ENCODE results near the gene IGLL1.
"Not testable (repeated sequence)": the region's sequence is repeated elsewhere in the genome, so short reads cannot be mapped to it uniquely, and the experiment has no call there.

The IGLL1 gene

GRCh38 chr22:23606204-23607131 is 26.4 kb upstream of the IGLL1 start:
- Histone ChIP-seq H3K4me1 (ENCODE audit: insufficient read depth, low read length) (no peaks in the 10 kb centered on the region), H3K9ac (ENCODE audit: low read length) (no peak overlapping the region), H3K4me3 (ENCODE audit: low read depth in 1 of 2, low read length in 2 of 2) (no peak overlapping the region), H3K27me3 (ENCODE audit: control insufficient read depth in 1 of 2, insufficient read depth in 2 of 2, low read length in 2 of 2) (no peaks in the 10 kb centered on the region), H3K9me3 (ENCODE audit: low read length) (no peaks in the 10 kb centered on the region), H3K36me3 (ENCODE audit: insufficient read depth, low read length) (no peaks in the 10 kb centered on the region), H3K27ac (ENCODE audit: low read depth, low read length) (no peak overlapping the region)

GRCh38 chr22:23604939-23605712 is 25.0 kb upstream of the IGLL1 start:
- Histone ChIP-seq H3K27ac (ENCODE audit: low read depth, low read length) (no peak overlapping the region), H3K27me3 (ENCODE audit: control insufficient read depth in 1 of 2, insufficient read depth in 2 of 2, low read length in 2 of 2) (no peaks in the 10 kb centered on the region)

GRCh38 chr22:23603266-23603665 is 23.2 kb upstream of the IGLL1 start:
- no peak overlapping the region for H3K27ac ChIP-seq (ENCODE audit: low read depth, low read length)
- no peaks in the 10 kb centered on the region for H3K36me3 ChIP-seq (ENCODE audit: insufficient read depth, low read length)
- H3K9me3 ChIP-seq (ENCODE audit: low read length): no peaks in the 10 kb centered on the region
- H3K9ac ChIP-seq (ENCODE audit: low read length): no peak overlapping the region
- no peaks in the 10 kb centered on the region for H3K27me3 ChIP-seq (ENCODE audit: control insufficient read depth in 1 of 2, insufficient read depth in 2 of 2, low read length in 2 of 2)
- no peaks in the 10 kb centered on the region for H3K4me1 ChIP-seq (ENCODE audit: insufficient read depth, low read length)
- H3K4me3 ChIP-seq (ENCODE audit: low read depth in 1 of 2, low read length in 2 of 2): no peak overlapping the region

More at GRCh38 chr22:23604939-23605712, 25.0 kb upstream of the IGLL1 start:
- no peaks in the 10 kb centered on the region for H3K9me3 ChIP-seq (ENCODE audit: low read length)
- no peak overlapping the region for H3K9ac ChIP-seq (ENCODE audit: low read length)
- H3K36me3 ChIP-seq (ENCODE audit: insufficient read depth, low read length): no peaks in the 10 kb centered on the region
- H3K4me3 ChIP-seq (ENCODE audit: low read depth in 1 of 2, low read length in 2 of 2): no peak overlapping the region
- H3K4me1 ChIP-seq (ENCODE audit: insufficient read depth, low read length): no peaks in the 10 kb centered on the region

- H3K36me3 ChIP-seq (ENCODE audit: insufficient read depth, low read length): no peaks in the 10 kb centered on the region
- no peaks in the 10 kb centered on the region for H3K9me3 ChIP-seq (ENCODE audit: low read length)
- no peaks in the 10 kb centered on the region for H3K27me3 ChIP-seq (ENCODE audit: control insufficient read depth in 1 of 2, insufficient read depth in 2 of 2, low read length in 2 of 2)
- no peak overlapping the region for H3K9ac ChIP-seq (ENCODE audit: low read length)
- no peaks in the 10 kb centered on the region for H3K4me1 ChIP-seq (ENCODE audit: insufficient read depth, low read length)
- H3K4me3 ChIP-seq (ENCODE audit: low read depth in 1 of 2, low read length in 2 of 2): no peak overlapping the region
- H3K27ac ChIP-seq (ENCODE audit: low read depth, low read length): no peak overlapping the region
These were observed 18.9 kb upstream of the IGLL1 start for GRCh38 chr22:23598805-23599518.

- H3K27me3 ChIP-seq (ENCODE audit: control insufficient read depth in 1 of 2, insufficient read depth in 2 of 2, low read length in 2 of 2); H3K4me1 ChIP-seq (ENCODE audit: insufficient read depth, low read length): not testable (repeated sequence)
These were observed 17.6 kb upstream of the IGLL1 start for GRCh38 chr22:23597576-23598268.

GRCh38 chr22:23595904-23596303 is 15.8 kb upstream of the IGLL1 start:
- H3K27ac ChIP-seq (ENCODE audit: low read depth, low read length); H3K27me3 ChIP-seq (ENCODE audit: control insufficient read depth in 1 of 2, insufficient read depth in 2 of 2, low read length in 2 of 2); H3K9ac ChIP-seq (ENCODE audit: low read length); H3K9me3 ChIP-seq (ENCODE audit: low read length); H3K4me3 ChIP-seq (ENCODE audit: low read depth in 1 of 2, low read length in 2 of 2); H3K36me3 ChIP-seq (ENCODE audit: insufficient read depth, low read length); H3K4me1 ChIP-seq (ENCODE audit: insufficient read depth, low read length): not testable (repeated sequence)

More at GRCh38 chr22:23597576-23598268, 17.6 kb upstream of the IGLL1 start:
- H3K9ac ChIP-seq (ENCODE audit: low read length); H3K9me3 ChIP-seq (ENCODE audit: low read length); H3K4me3 ChIP-seq (ENCODE audit: low read depth in 1 of 2, low read length in 2 of 2); H3K36me3 ChIP-seq (ENCODE audit: insufficient read depth, low read length); H3K27ac ChIP-seq (ENCODE audit: low read depth, low read length): not testable (repeated sequence)

GRCh38 chr22:23591846-23592245 is 11.8 kb upstream of the IGLL1 start:
- Histone ChIP-seq H3K9ac (ENCODE audit: low read length) (no peak overlapping the region), H3K36me3 (ENCODE audit: insufficient read depth, low read length) (no peaks in the 10 kb centered on the region), H3K4me3 (ENCODE audit: low read depth in 1 of 2, low read length in 2 of 2) (no peak overlapping the region), H3K27me3 (ENCODE audit: control insufficient read depth in 1 of 2, insufficient read depth in 2 of 2, low read length in 2 of 2) (no peaks in the 10 kb centered on the region), H3K27ac (ENCODE audit: low read depth, low read length) (no peak overlapping the region), H3K4me1 (ENCODE audit: insufficient read depth, low read length) (no peaks in the 10 kb centered on the region), H3K9me3 (ENCODE audit: low read length) (no peaks in the 10 kb centered on the region)

GRCh38 chr22:23591201-23591791 is 11.2 kb upstream of the IGLL1 start:
- Histone ChIP-seq H3K9me3 (ENCODE audit: low read length) (no peaks in the 10 kb centered on the region), H3K27ac (ENCODE audit: low read depth, low read length) (no peak overlapping the region), H3K27me3 (ENCODE audit: control insufficient read depth in 1 of 2, insufficient read depth in 2 of 2, low read length in 2 of 2) (no peaks in the 10 kb centered on the region), H3K9ac (ENCODE audit: low read length) (no peak overlapping the region), H3K4me1 (ENCODE audit: insufficient read depth, low read length) (no peaks in the 10 kb centered on the region), H3K36me3 (ENCODE audit: insufficient read depth, low read length) (no peaks in the 10 kb centered on the region), H3K4me3 (ENCODE audit: low read depth in 1 of 2, low read length in 2 of 2) (no peak overlapping the region)

- no peak overlapping the region for H3K4me3 ChIP-seq (ENCODE audit: low read depth in 1 of 2, low read length in 2 of 2)
- no peaks in the 10 kb centered on the region for H3K9me3 ChIP-seq (ENCODE audit: low read length)
- no peaks in the 10 kb centered on the region for H3K4me1 ChIP-seq (ENCODE audit: insufficient read depth, low read length)
- H3K36me3 ChIP-seq (ENCODE audit: insufficient read depth, low read length): no peaks in the 10 kb centered on the region
- no peaks in the 10 kb centered on the region for H3K27me3 ChIP-seq (ENCODE audit: control insufficient read depth in 1 of 2, insufficient read depth in 2 of 2, low read length in 2 of 2)
- H3K27ac ChIP-seq (ENCODE audit: low read depth, low read length): no peak overlapping the region
- no peak overlapping the region for H3K9ac ChIP-seq (ENCODE audit: low read length)
These were observed 3.7 kb upstream of the IGLL1 start for GRCh38 chr22:23583836-23584235.

- no peaks in the 10 kb centered on the region for H3K9me3 ChIP-seq (ENCODE audit: low read length)
- no peaks in the 10 kb centered on the region for H3K27me3 ChIP-seq (ENCODE audit: control insufficient read depth in 1 of 2, insufficient read depth in 2 of 2, low read length in 2 of 2)
- no peak overlapping the region for H3K9ac ChIP-seq (ENCODE audit: low read length)
- H3K4me3 ChIP-seq (ENCODE audit: low read depth in 1 of 2, low read length in 2 of 2): no peak overlapping the region
- no peaks in the 10 kb centered on the region for H3K4me1 ChIP-seq (ENCODE audit: insufficient read depth, low read length)
- no peak overlapping the region for H3K27ac ChIP-seq (ENCODE audit: low read depth, low read length)
- no peaks in the 10 kb centered on the region for H3K36me3 ChIP-seq (ENCODE audit: insufficient read depth, low read length)
These were observed 3.1 kb upstream of the IGLL1 start for GRCh38 chr22:23583153-23583552.

Data from muscle layer of colon (tissue), 2 donors.